ENCODE measurements around the gene TMPRSS11A. TPM values are rescaled to one million over a fixed set of nuclear protein-coding genes. Genes with fewer than 3 reads are reported as not detected.

TMPRSS11A gene
- total RNA-seq, 1 experiment from 2014 or later = not detected

GRCh38 chr4:67883458-67883857 lies 79.8 kb downstream of the TMPRSS11A start (continued):
- TF ChIP-seq ARID4B (CRISPR knock-in tag; IDR thresholded peaks at IDR 0.05; ENCODE audit: borderline replicate concordance) (no peak), AFF4 (CRISPR knock-in tag; IDR thresholded peaks at IDR 0.05; ENCODE audit: borderline replicate concordance) (no peak), STAT6 (CRISPR knock-in tag; conservative IDR thresholded peaks at IDR 0.05; ENCODE audit: low read depth) (no peak), GTF2I (CRISPR knock-in tag; conservative IDR thresholded peaks at IDR 0.05) (no peak), TP53 (CRISPR knock-in tag; IDR thresholded peaks at IDR 0.05) (no peak), ZNF416 (CRISPR knock-in tag; IDR thresholded peaks at IDR 0.05) (no peak)

GRCh38 chr4:67880866-67881610 lies 82.3 kb downstream of the TMPRSS11A start:
- H3K4me3 Mint-ChIP-seq = no peak overlapping the region
- H3K36me3 Mint-ChIP-seq = no peaks in the 10 kb centered on the region
- no peaks in the 10 kb centered on the region for H3K27me3 Mint-ChIP-seq (ENCODE audit: low read depth)
- H3K27ac Mint-ChIP-seq = no peak overlapping the region
- H3K9me3 Mint-ChIP-seq = no peaks in the 10 kb centered on the region
- ChIA-PET POLR2A (no interaction called here), CTCF (no interaction called here)
- DNase-seq (ENCODE audit: low spot score) (no peak), ATAC-seq (no peak)
- peaks cover 5% of the 10 kb centered on the region for H3K4me1 Mint-ChIP-seq
- TF ChIP-seq ZNF396 (CRISPR knock-in tag; IDR thresholded peaks at IDR 0.05; ENCODE audit: borderline replicate concordance) (no peak), ZNF219 (CRISPR knock-in tag; IDR thresholded peaks at IDR 0.05; ENCODE audit: borderline replicate concordance) (no peak), ZNF512 (CRISPR knock-in tag; IDR thresholded peaks at IDR 0.05; ENCODE audit: borderline replicate concordance) (no peak), HMGXB4 (CRISPR knock-in tag; IDR thresholded peaks at IDR 0.05) (no peak), ZBTB21 (CRISPR knock-in tag; IDR thresholded peaks at IDR 0.05; ENCODE audit: borderline replicate concordance) (no peak), CDX4 (CRISPR knock-in tag; IDR thresholded peaks at IDR 0.05; ENCODE audit: borderline replicate concordance) (no peak), ATF3 (CRISPR knock-in tag; conservative IDR thresholded peaks at IDR 0.05) (no peak), PREB (CRISPR knock-in tag; IDR thresholded peaks at IDR 0.05; ENCODE audit: borderline replicate concordance) (no peak)

Data from WTC11 (cell line).